Fibroblast of the aortic adventitia (primary cell): ENCODE measurements around the gene BICRAL. TPM values are rescaled to one million over a fixed set of nuclear protein-coding genes. Genes with fewer than 3 reads are reported as not detected.
"Not testable (repeated sequence)": the region's sequence is repeated elsewhere in the genome, so short reads cannot be mapped to it uniquely, and the experiment has no call there.

Experiments used
- DNase-seq: peaks from one replicate; pipeline ENCODE4 v3.0.0-alpha.2; 2010; ENCODE audit warnings: low read depth
- H3K4me3 ChIP-seq: 2 replicates; pipeline ENCODE4 v1.5.1; 2011; ENCODE audit warnings: low read depth, mild to moderate bottlenecking, control low read depth, low read length, moderate library complexity
- CTCF ChIP-seq: IDR thresholded peaks from 2 replicates; pipeline ENCODE4 v1.5.1; 2011; ENCODE audit warnings: mild to moderate bottlenecking, low read length, control low read depth, inconsistent platforms; ENCODE audit not compliant: insufficient read depth
- total RNA-seq: library from RNA; depleted of rRNA; stranded (reverse); fragments of >200 nt; gene quantifications from 2 replicates; pipeline ENCODE4 v1.2.3, GENCODE V29; 2012; ENCODE audit warnings: low replicate concordance

BICRAL gene
- total RNA-seq, 1 donor: 15.8 TPM

- TF ChIP-seq CTCF: no peak
- no peak overlapping the region for H3K4me3 ChIP-seq
- no peak for DNase-seq
Measured at GRCh38 chr6:42899871-42900270, 118.0 kb downstream of the BICRAL start.

DNA sequence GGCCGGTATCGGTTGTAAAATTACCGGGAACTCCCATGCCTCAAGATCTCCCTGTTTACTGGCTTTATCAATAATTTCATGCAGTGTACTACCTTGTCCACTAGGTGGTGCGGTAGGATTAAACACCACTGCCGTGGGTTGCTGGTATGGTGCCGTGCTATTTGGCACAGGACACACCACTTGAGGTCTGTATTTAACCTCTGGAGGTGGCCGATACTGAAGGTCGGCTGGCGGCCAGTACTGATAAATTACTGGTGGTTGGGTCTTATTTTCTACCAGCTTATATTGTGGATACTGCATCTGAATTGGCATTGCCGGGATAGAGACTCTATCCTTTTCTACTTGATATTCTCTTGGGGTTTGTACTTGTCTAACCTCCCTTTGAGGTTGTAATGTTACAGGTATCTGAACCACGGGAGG, 119.7 kb downstream of the BICRAL start:
- H3K4me3 ChIP-seq: no peak overlapping the region
- peak; percentile 91 for DNase-seq
- peak; percentile 72 for TF ChIP-seq CTCF

GRCh38 chr6:42902429-42903263, 120.8 kb downstream of the BICRAL start:
- DNase-seq, H3K4me3 ChIP-seq: not testable (repeated sequence)

- no peak for TF ChIP-seq CTCF
- H3K4me3 ChIP-seq: no peak overlapping the region
- no peak for DNase-seq
Measured at GRCh38 chr6:42904467-42904866, 122.6 kb downstream of the BICRAL start.

DNA sequence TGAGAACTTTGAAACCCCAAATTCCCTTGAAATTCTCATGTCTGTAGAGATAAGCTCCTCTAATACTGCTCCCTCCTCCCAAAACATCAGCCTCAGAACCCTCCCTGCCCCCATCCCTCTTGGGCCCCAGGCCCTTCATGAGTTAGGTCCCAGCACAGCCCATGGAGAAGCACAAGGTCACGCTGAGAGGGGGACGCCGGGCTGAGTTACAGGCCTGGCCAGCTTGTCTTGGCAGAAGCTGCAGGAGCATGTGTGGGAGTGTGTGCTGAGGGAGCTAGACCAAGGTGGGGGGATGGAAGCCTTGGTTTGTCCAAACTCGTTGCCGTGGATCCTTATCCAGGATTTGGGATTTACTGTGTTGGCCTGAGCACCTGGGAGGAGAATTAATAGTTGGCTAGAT, 125.5 kb downstream of the BICRAL start:
- TF ChIP-seq CTCF: no peak
- DNase-seq: peak; percentile 25
- no peak overlapping the region for H3K4me3 ChIP-seq

DNA sequence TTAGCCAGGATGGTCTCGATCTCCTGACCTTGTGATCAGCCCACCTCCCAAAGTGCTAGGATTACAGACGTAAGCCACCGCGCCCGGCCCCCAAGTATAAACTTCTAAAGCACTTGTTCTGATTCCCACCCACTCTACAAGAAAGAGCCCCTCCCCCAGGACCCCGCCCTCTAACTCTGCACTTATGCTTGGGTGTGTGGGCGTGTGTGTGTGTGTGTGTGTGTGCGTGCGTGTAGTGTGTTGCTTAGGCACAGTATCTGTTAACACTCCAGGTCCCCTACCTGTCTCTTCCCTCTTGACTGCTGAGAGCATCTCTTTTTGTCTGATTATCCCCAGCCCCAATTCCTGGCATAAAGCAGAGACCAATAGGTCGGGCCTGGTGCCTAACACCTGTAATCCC, 128.0 kb downstream of the BICRAL start:
- no peak for DNase-seq
- no peak overlapping the region for H3K4me3 ChIP-seq
- TF ChIP-seq CTCF: no peak

- H3K4me3 ChIP-seq: no peak overlapping the region
- no peak for DNase-seq
- TF ChIP-seq CTCF: no peak
Measured at GRCh38 chr6:42911171-42912021, 129.5 kb downstream of the BICRAL start.
